Measurements from ENCODE around the gene QARS1. TPM values are rescaled to one million over a fixed set of nuclear protein-coding genes. Genes with fewer than 3 reads are reported as not detected.
A peak's percentile ranks its signal among the peaks of the same experiment; 100 is the strongest.

Gene QARS1
- total and polyA plus RNA-seq, 2 of the 13 experiments (the other 11 are each of a cell fraction or from before 2014, with no cell fraction given), result 307 to 327 TPM

DNA sequence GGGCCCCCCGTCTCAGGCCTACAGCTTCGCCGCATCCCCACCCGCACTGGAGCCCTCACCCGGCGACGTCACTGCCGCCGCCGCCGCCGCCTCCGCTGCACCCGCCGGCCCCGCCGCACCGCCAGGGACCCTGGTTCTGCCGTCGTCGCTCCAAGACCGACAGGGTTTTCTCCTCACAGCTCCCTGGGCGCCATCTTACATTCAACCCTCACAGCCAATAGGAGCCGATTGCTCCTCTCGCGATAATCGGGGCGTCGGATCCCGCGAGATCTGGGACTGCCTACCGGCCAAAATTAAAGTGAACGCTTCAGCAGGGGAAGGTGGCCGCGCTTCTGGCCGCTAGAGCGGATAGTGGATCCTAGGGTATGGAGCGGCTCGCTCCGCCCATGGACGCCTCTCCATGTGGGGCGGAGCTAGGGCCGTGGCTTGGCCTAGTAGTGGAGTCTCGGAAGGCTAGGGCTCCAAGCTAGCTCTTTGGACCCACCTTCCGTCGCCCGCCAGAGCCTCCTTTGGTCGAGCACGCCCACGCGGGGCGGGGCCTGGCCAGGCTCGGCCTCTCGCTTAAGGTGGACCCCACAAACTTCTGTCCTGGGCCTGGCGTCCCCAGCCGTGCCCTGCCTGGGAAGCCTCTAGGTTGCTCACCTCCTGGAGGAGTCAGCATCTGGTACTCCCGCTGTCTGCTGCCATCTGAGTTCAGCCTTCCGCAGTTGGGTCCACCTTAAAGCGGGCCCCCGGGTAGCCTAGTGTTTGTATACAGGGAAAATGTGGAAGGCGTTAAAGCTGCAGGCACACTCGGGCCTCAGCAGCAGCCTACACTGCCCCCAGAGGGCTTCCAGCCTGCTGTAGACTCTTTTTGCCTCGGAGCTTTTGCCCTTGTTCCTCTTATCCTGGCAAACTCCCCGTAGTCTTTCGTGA, 10.4 kb downstream of the QARS1 start, which contains the start of gene QRICH1:
QRICH1 (minus strand) TSS at position 219 of the 915 bp plus-strand sequence. CDS start 17,054 bp downstream, outside the sequence.
- H3K9ac ChIP-seq (ENCODE audit: insufficient read depth, low read depth, low read length), result peak within 1 kb of the TSS; percentile 99
- peak within 1 kb of the TSS; percentile 98 for H3K27ac ChIP-seq (ENCODE audit: extremely low read length, insufficient read depth, low read length)
- POLR2A ChIA-PET, result interaction anchor here (0.5 to 4.1 kb wide), 33 partner anchors 9 to 846 kb away, joined by 3 to 91 read pairs (median 6); partner anchors contain the start of genes AMT, CCDC71, DAG1 and DALRD3
- no peak within 1 kb of the TSS for H2AFZ ChIP-seq (ENCODE audit: low read length)
- peaks cover 14 to 21% of the 10 kb centered on the region in 2 experiments; a peak in 4 of 5 replicates for H3K36me3 ChIP-seq (replicated peaks in 1 of 2; ENCODE audit: control insufficient read depth in 1 of 2, insufficient read depth in 2 of 2, low read length in 2 of 2)
- peak; percentile 91 for FAIRE-seq
- peaks cover 30% of the 10 kb centered on the region for H4K20me1 ChIP-seq (ENCODE audit: insufficient read depth, low read length)
- DNase-seq (ENCODE audit: low spot score), result peak; percentile 96
- in situ Hi-C loops (cut with HindIII; ENCODE audit: extremely low pct_ligation_motif_present, low pct_unique_long_range_greater_than_20kb) (no loop called here), intact Hi-C loops (cut with micrococcal nuclease; ENCODE audit: unreplicated experiment) (loop anchor here (5.0 kb wide), 3 partner anchors 38 to 318 kb away; partner anchors contain the start of genes LAMB2, NDUFAF3, RHOA and TCTA)
- peak within 1 kb of the TSS; percentile 96 for H3K4me2 ChIP-seq (ENCODE audit: low read depth, low read length)
- peaks cover 39% of the 10 kb centered on the region for H3K79me2 ChIP-seq (ENCODE audit: insufficient read depth, low read length)
- H3K4me1 ChIP-seq (ENCODE audit: insufficient read depth, low read length), result peaks cover 29% of the 10 kb centered on the region
- WGBS (ENCODE audit: low lambda C conversion rate), result under 1% methylated on average over 11 of the region's 65 CpGs
- peak within 1 kb of the TSS; percentile 96 to 100 (median 99) for H3K4me3 ChIP-seq (replicated peaks in 1 of 3; ENCODE audit: insufficient read depth in 1 of 3, low read depth in 2 of 3, low read length in 3 of 3)
- no peaks in the 10 kb centered on the region; a peak in 1 of 5 replicates for H3K27me3 ChIP-seq (ENCODE audit: control insufficient read depth in 1 of 2, insufficient read depth in 2 of 2, low read length in 2 of 2)
- BruUV-seq (replicated peaks), result no TSS peak
- ATAC-seq, result peak; percentile 89
- CTCF ChIA-PET (ENCODE audit: low intra/inter-chr PET ratio, low total read pairs), result no interaction called here
- H3K9me3 ChIP-seq (ENCODE audit: low read length), result no peaks in the 10 kb centered on the region
- TF ChIP-seq ZNF569 (CRISPR knock-in tag; IDR thresholded peaks at IDR 0.05; ENCODE audit: borderline replicate concordance) (no peak), DDIT3 (CRISPR knock-in tag; IDR thresholded peaks at IDR 0.05) (0 out of 2 replicates have a peak, but pooled peaks have one; percentile 60), ZNF260 (CRISPR knock-in tag; IDR thresholded peaks at IDR 0.05; ENCODE audit: borderline replicate concordance, low read depth) (no peak), KDM5A (IDR thresholded peaks at IDR 0.05; ENCODE audit: borderline replicate concordance, low read length) (peak; percentile 94), HNRNPK (IDR thresholded peaks at IDR 0.05; ENCODE audit: low read depth, low read length, poor library complexity, severe bottlenecking) (peak; percentile 7), TFE3 (CRISPR knock-in tag; IDR thresholded peaks at IDR 0.05) (no peak; the same call in 1 of the 2 replicates), ZSCAN22 (CRISPR knock-in tag; IDR thresholded peaks at IDR 0.05) (0 out of 2 replicates have a peak, but pooled peaks have one; percentile 31), HIVEP1 (CRISPR knock-in tag; IDR thresholded peaks at IDR 0.05) (0 out of 2 replicates have a peak, but pooled peaks have one; percentile 35), HOXA5 (CRISPR knock-in tag; IDR thresholded peaks at IDR 0.05) (no peak), PTBP1 (IDR thresholded peaks at IDR 0.05; ENCODE audit: low read depth, low read length, poor library complexity, severe bottlenecking) (peak; percentile 72), HDAC2 (CRISPR knock-in tag; IDR thresholded peaks at IDR 0.05) (peak; percentile 41; the same call in 1 of the 2 replicates), ZNF816 (CRISPR knock-in tag; IDR thresholded peaks at IDR 0.05; ENCODE audit: borderline replicate concordance) (peak; percentile 53; the same call in 1 of the 2 replicates), ZNF121 (CRISPR knock-in tag; IDR thresholded peaks at IDR 0.05) (peak; percentile 47; the same call in 1 of the 2 replicates), JUNB (CRISPR knock-in tag; IDR thresholded peaks at IDR 0.05; ENCODE audit: borderline replicate concordance) (no peak), ZNF660 (CRISPR knock-in tag; IDR thresholded peaks at IDR 0.05; ENCODE audit: borderline replicate concordance, low read depth) (no peak), ZNF225 (CRISPR knock-in tag; IDR thresholded peaks at IDR 0.05) (no peak), MEIS1 (CRISPR knock-in tag; IDR thresholded peaks at IDR 0.05; ENCODE audit: borderline replicate concordance) (peak; percentile 28; the same call in 1 of the 2 replicates), MXI1 (IDR thresholded peaks at IDR 0.05; ENCODE audit: borderline replicate concordance, low read depth, low read length) (peak; percentile 93)
- TF ChIP-seq, protein P1, sequence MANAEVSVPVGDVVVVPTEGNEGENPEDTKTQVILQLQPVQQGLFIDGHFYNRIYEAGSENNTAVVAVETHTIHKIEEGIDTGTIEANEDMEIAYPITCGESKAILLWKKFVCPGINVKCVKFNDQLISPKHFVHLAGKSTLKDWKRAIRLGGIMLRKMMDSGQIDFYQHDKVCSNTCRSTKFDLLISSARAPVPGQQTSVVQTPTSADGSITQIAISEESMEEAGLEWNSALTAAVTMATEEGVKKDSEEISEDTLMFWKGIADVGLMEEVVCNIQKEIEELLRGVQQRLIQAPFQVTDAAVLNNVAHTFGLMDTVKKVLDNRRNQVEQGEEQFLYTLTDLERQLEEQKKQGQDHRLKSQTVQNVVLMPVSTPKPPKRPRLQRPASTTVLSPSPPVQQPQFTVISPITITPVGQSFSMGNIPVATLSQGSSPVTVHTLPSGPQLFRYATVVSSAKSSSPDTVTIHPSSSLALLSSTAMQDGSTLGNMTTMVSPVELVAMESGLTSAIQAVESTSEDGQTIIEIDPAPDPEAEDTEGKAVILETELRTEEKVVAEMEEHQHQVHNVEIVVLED (CRISPR knock-in tag; IDR thresholded peaks at IDR 0.05; ENCODE audit: borderline replicate concordance), result peak; percentile 66; the same call in 1 of the 2 replicates
